ENCODE measurements around the gene PGLYRP3.
"Not testable (repeated sequence)": the region's sequence is repeated elsewhere in the genome, so short reads cannot be mapped to it uniquely, and the experiment has no call there.

The PGLYRP3 gene

GRCh38 chr1:153348511-153349362, 36.0 kb upstream of the PGLYRP3 start, which contains the start of gene PGLYRP4:
TSS of gene PGLYRP4 (minus strand) at chr1:153348841. CDS start at chr1:153347932, 909 bp downstream.
- DNase-seq (ENCODE audit: low read depth), result no peak

GRCh38 chr1:153347856-153348255, 35.1 kb upstream of the PGLYRP3 start:
- DNase-seq (ENCODE audit: low read depth), result no peak

GRCh38 chr1:153347049-153347448, 34.3 kb upstream of the PGLYRP3 start:
- DNase-seq (ENCODE audit: low read depth), result not testable (repeated sequence)

- no peak for DNase-seq (ENCODE audit: low read depth)
Measured at GRCh38 chr1:153346077-153346723, 33.4 kb upstream of the PGLYRP3 start.

- DNase-seq (ENCODE audit: low read depth), result no peak
Measured at GRCh38 chr1:153345187-153346076, 32.7 kb upstream of the PGLYRP3 start.

GRCh38 chr1:153344718-153345025, 31.9 kb upstream of the PGLYRP3 start:
- DNase-seq (ENCODE audit: low read depth), result no peak

- no peak for DNase-seq (ENCODE audit: low read depth)
Measured at GRCh38 chr1:153343811-153344717, 31.3 kb upstream of the PGLYRP3 start.

GRCh38 chr1:153343040-153343681, 30.4 kb upstream of the PGLYRP3 start:
- DNase-seq (ENCODE audit: low read depth), result no peak

- no peak for DNase-seq (ENCODE audit: low read depth)
Measured at GRCh38 chr1:153342178-153342577, 29.4 kb upstream of the PGLYRP3 start.

GRCh38 chr1:153341431-153341934, 28.7 kb upstream of the PGLYRP3 start:
- DNase-seq (ENCODE audit: low read depth), result no peak

- DNase-seq (ENCODE audit: low read depth), result no peak
Measured at GRCh38 chr1:153340356-153340755, 27.6 kb upstream of the PGLYRP3 start.

- no peak for DNase-seq (ENCODE audit: low read depth)
Measured at GRCh38 chr1:153339802-153340201, 27.1 kb upstream of the PGLYRP3 start.

- no peak for DNase-seq (ENCODE audit: low read depth)
Measured at GRCh38 chr1:153337980-153338853, 25.5 kb upstream of the PGLYRP3 start.

GRCh38 chr1:153336650-153337049, 23.9 kb upstream of the PGLYRP3 start:
- DNase-seq (ENCODE audit: low read depth), result no peak

GRCh38 chr1:153333902-153334301, 21.1 kb upstream of the PGLYRP3 start:
- DNase-seq (ENCODE audit: low read depth), result no peak

GRCh38 chr1:153324912-153325311, 12.2 kb upstream of the PGLYRP3 start:
- no peak for DNase-seq (ENCODE audit: low read depth)

GRCh38 chr1:153322568-153322967, 9.8 kb upstream of the PGLYRP3 start:
- DNase-seq (ENCODE audit: low read depth), result no peak

- DNase-seq (ENCODE audit: low read depth), result not testable (repeated sequence)
Measured at GRCh38 chr1:153318145-153318544, 5.4 kb upstream of the PGLYRP3 start.

- DNase-seq (ENCODE audit: low read depth), result not testable (repeated sequence)
Measured at GRCh38 chr1:153316013-153316412, 3.3 kb upstream of the PGLYRP3 start.

GRCh38 chr1:153314388-153314787, 1.6 kb upstream of the PGLYRP3 start:
- not testable (repeated sequence) for DNase-seq (ENCODE audit: low read depth)
